Osteoblast (primary cell): ENCODE data around the gene IRF3. TPM values are rescaled to one million over a fixed set of nuclear protein-coding genes. Genes with fewer than 3 reads are reported as not detected.

Source experiments
- DNase-seq: peaks from one replicate; pipeline ENCODE4 v3.0.0; 2011; ENCODE audit warnings: low spot score, mixed read lengths; ENCODE audit not compliant: insufficient read length; ENCODE audit errors: missing footprints
- H2AFZ ChIP-seq: 2 replicates; pipeline ENCODE4 v1.6.0; 2011; ENCODE audit warnings: mild to moderate bottlenecking, low read length
- H3K27ac ChIP-seq: 2 replicates; pipeline ENCODE4 v1.5.1; 2011; ENCODE audit warnings: mild to moderate bottlenecking, low read depth, low read length, moderate library complexity
- H3K27me3 ChIP-seq: 2 replicates; pipeline ENCODE4 v1.6.0; 2012; ENCODE audit warnings: mild to moderate bottlenecking, control low read depth, inconsistent platforms, low read length, moderate library complexity; ENCODE audit not compliant: insufficient read depth
- H3K36me3 ChIP-seq: 2 replicates; pipeline ENCODE4 v1.5.1; 2011; ENCODE audit warnings: mild to moderate bottlenecking, low read length, control low read depth, moderate library complexity; ENCODE audit not compliant: insufficient read depth
- H3K4me1 ChIP-seq: 2 replicates; pipeline ENCODE4 v1.5.1; 2011; ENCODE audit warnings: mild to moderate bottlenecking, low read length, control low read depth, moderate library complexity; ENCODE audit not compliant: insufficient read depth
- H3K4me2 ChIP-seq: 2 replicates; pipeline ENCODE4 v1.6.0; 2011; ENCODE audit warnings: mild to moderate bottlenecking, low read length; ENCODE audit not compliant: insufficient read depth
- H3K4me3 ChIP-seq: fragments of 200-600 bp; sonication (generic); 3 replicates; pipeline ENCODE4 v1.5.1; 2012; ENCODE audit warnings: mild to moderate bottlenecking, low read length, inconsistent platforms; ENCODE audit not compliant: insufficient read depth
- H3K79me2 ChIP-seq: 2 replicates; pipeline ENCODE4 v1.6.0; 2012; ENCODE audit warnings: mild to moderate bottlenecking, low read length, control low read depth, inconsistent platforms; ENCODE audit not compliant: insufficient read depth
- H3K9me3 ChIP-seq: 2 replicates; pipeline ENCODE4 v1.5.1; 2011; ENCODE audit warnings: low read depth, low read length, control low read depth
- H4K20me1 ChIP-seq: 2 replicates; pipeline ENCODE4 v1.6.0; 2012; ENCODE audit warnings: mild to moderate bottlenecking, low read length, control low read depth; ENCODE audit not compliant: insufficient read depth
- CTCF ChIP-seq: IDR thresholded peaks from 2 replicates; pipeline ENCODE4 v1.5.1; 2011; ENCODE audit warnings: mild to moderate bottlenecking, low read depth, low read length, moderate library complexity; ENCODE audit errors: extremely low read depth
- total RNA-seq: library from RNA; depleted of rRNA; stranded (reverse); fragments of >200 nt; gene quantifications from 2 replicates; pipeline ENCODE4 v1.2.3, GENCODE V29; 2012

Gene IRF3
- total RNA-seq, 1 donor: 48.5 TPM

- DNase-seq: no peak
- Histone ChIP-seq H3K9me3 (no peaks in the 10 kb centered on the region), H3K27ac (no peak overlapping the region), H2AFZ (no peak overlapping the region), H3K79me2 (peaks cover 19% of the 10 kb centered on the region), H3K36me3 (peaks cover 75% of the 10 kb centered on the region), H4K20me1 (peaks cover 13% of the 10 kb centered on the region), H3K4me1 (no peaks in the 10 kb centered on the region), H3K4me2 (no peak overlapping the region), H3K4me3 (no peak overlapping the region), H3K27me3 (no peaks in the 10 kb centered on the region)
- no peak for TF ChIP-seq CTCF
Observed at GRCh38 chr19:49657493-49658138, 8.0 kb downstream of the IRF3 start.

- Histone ChIP-seq H4K20me1 (peaks cover 13% of the 10 kb centered on the region), H3K79me2 (peaks cover 19% of the 10 kb centered on the region), H3K4me3 (no peak overlapping the region), H3K4me1 (no peaks in the 10 kb centered on the region), H3K9me3 (no peaks in the 10 kb centered on the region), H3K36me3 (peaks cover 71% of the 10 kb centered on the region), H3K4me2 (no peak overlapping the region), H2AFZ (no peak overlapping the region), H3K27ac (no peak overlapping the region), H3K27me3 (no peaks in the 10 kb centered on the region)
- TF ChIP-seq CTCF: no peak
- DNase-seq: no peak
Observed at GRCh38 chr19:49656456-49657109, 9.1 kb downstream of the IRF3 start.

- no peak overlapping the region for H2AFZ ChIP-seq
- no peaks in the 10 kb centered on the region for H3K4me1 ChIP-seq
- no peak overlapping the region for H3K4me3 ChIP-seq
- peaks cover 13% of the 10 kb centered on the region for H4K20me1 ChIP-seq
- H3K4me2 ChIP-seq: no peak overlapping the region
- peaks cover 65% of the 10 kb centered on the region for H3K36me3 ChIP-seq
- no peak overlapping the region for H3K27ac ChIP-seq
- H3K9me3 ChIP-seq: no peaks in the 10 kb centered on the region
- no peaks in the 10 kb centered on the region for H3K27me3 ChIP-seq
- no peak for DNase-seq
- TF ChIP-seq CTCF: no peak
- peaks cover 19% of the 10 kb centered on the region for H3K79me2 ChIP-seq
Observed at GRCh38 chr19:49655570-49656455, 9.8 kb downstream of the IRF3 start.

- no peak for DNase-seq
- TF ChIP-seq CTCF: no peak
- Histone ChIP-seq H3K4me2 (no peak overlapping the region), H3K4me1 (no peaks in the 10 kb centered on the region), H3K27me3 (no peaks in the 10 kb centered on the region), H3K79me2 (peaks cover 27% of the 10 kb centered on the region), H3K27ac (no peak overlapping the region), H2AFZ (no peak overlapping the region), H3K4me3 (no peak overlapping the region), H3K36me3 (peaks cover 65% of the 10 kb centered on the region), H3K9me3 (no peaks in the 10 kb centered on the region), H4K20me1 (peaks cover 23% of the 10 kb centered on the region)
Observed at GRCh38 chr19:49654581-49654980, 11.1 kb downstream of the IRF3 start.
